IPS-NIHi7 (cell line): ENCODE data around the gene C17orf58.
"Not testable (repeated sequence)": the region's sequence is repeated elsewhere in the genome, so short reads cannot be mapped to it uniquely, and the experiment has no call there.

Source experiments
- DNase-seq: peaks from one replicate; pipeline ENCODE4 v3.0.0; 2012; ENCODE audit warnings: mixed read lengths; ENCODE audit errors: extremely low spot score

C17orf58 gene

GRCh38 chr17:68004201-68004600 is 7.9 kb upstream of the C17orf58 start:
- DNase-seq = no peak

- no peak for DNase-seq
Measured at GRCh38 chr17:67999291-67999911, 3.1 kb upstream of the C17orf58 start.

- no peak for DNase-seq
Measured at GRCh38 chr17:67998466-67998865, 2.2 kb upstream of the C17orf58 start.

DNA sequence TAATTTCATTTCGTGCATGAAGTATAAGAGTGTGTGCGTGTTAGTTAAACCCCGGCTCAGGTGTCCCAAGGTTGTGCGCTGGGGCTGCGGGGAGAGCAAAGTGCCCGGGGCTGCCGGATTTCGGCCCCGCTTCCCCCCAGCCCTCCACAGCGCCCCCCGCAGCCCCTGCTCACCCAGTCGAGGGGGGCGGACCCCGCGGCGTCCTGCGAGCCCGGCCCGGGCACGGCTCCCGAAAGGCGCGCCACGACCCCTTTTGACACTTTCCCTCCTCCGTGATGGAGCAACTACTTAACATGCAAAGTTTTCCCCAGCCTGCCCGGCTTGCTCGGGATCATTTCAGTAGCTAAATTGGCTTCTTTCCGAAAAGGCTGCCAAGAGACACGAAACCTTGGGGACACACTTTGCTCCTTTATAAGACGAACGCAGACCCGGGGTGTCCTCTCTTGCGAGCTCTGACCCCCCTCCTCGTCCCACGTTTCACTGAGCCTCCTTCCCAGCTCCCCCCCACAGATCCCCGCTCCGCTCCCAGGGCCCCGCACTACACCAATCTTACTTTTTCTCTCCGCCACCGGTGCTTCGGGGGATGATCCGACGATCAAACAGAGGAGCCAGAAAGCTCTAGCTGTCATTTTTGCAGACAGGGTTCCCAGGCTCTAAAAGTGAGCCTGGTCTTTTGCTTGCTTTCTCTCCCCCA is 552 bp downstream of the C17orf58 start:
- no peak for DNase-seq

GRCh38 chr17:67994817-67995569 is 1.3 kb downstream of the C17orf58 start:
- DNase-seq = no peak

DNA sequence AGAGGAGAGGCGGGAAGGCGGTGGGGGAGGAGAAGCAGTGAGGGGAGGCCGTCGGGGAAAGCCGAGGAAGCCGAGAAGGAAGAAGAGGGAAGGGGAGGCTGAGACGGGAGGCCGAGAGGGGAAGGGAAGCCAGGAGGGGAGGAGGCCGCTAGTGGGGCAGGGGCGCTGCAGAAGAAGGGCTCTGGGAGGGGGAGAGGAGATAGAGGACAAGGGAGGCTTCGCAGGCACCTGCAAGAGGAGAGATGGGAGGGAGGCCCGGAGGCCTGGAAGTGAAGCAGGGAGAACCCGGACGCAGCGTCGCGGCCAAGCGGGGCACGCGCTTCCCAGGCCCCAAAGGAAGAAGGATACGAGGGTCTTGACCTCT is 2.3 kb downstream of the C17orf58 start:
- no peak for DNase-seq

GRCh38 chr17:67993153-67993997 is 2.9 kb downstream of the C17orf58 start:
- DNase-seq = peak; percentile 81

DNA sequence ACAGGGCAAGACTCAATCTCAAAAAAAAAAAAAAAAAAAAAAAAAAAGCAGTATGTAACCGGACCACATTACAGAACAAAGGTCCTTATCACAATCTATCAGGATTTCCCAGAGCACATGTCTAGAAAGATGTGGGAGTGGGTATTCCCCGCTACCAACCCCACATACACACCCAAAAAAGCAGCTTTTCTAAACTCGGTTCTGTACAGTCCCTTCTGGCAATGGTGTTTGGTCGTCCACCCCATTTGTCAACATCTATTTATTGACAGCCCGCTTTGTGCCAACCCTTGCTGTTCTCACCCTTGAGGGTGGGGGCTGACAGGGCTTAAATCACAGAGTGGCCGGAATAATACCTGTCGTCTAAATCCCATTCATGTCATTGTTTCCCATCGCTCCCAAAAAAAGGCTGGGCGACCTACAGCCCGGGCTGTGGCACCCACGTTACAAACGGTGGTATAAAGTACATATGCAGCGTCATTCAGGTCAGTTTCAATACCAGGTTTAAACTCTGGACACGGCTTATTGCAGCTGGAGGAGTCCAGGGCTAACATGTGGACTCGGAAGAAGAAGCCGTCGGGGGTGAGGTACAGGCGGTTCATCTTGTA is 3.6 kb downstream of the C17orf58 start:
- no peak for DNase-seq

- DNase-seq = no peak
Measured at GRCh38 chr17:67990909-67991308, 5.4 kb downstream of the C17orf58 start.

GRCh38 chr17:67983383-67983688 is 12.9 kb downstream of the C17orf58 start:
- no peak for DNase-seq

GRCh38 chr17:67982686-67983382 is 13.4 kb downstream of the C17orf58 start:
- no peak for DNase-seq

DNA sequence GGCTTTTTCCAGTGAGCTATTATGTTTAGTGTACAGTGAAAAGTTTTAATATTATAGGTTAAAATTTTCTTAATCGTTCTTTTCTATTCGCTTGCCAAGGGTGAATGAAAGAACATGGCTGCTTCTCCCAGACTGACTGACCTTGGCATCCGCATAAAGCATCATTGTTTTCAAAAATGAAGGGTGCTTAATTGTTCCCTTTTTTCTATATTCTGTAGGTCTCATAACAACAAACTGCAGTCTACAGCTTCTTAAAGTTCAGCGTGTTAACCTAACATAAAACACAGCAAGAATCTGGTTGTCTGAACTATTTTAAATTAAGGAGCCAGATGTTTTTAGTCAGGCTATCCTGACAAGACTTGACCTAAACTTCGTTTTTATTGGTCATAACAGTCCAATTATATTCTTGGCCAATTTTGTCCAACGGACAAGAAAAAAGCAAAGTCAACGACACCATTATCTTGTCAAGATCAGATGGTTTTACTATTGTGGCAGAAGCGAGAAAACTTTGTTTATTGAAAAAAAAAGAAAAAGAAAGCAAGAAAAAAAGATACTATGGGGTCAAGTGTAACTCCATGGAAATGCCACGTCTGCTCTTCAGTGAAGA is 14.1 kb downstream of the C17orf58 start:
- no peak for DNase-seq

DNA sequence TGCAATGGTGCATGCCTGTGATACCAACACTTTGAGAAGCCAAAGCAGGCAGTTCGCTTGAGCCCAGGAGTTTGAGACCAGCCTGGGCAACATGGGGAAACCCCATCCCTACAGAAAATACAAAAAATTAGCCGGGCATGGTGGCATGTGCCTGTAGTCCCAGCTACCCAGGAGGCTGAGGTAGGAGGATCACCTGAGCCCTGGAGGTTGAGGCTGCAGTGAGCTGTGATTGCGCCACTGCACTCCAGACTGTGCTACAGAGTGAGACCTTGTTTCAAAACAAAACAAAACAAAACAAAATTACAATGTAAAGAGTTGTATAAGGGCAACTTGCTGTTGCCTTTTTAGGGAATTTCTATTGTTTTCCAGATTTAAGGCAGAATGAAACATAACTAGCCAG is 15.4 kb downstream of the C17orf58 start:
- not testable (repeated sequence) for DNase-seq

DNA sequence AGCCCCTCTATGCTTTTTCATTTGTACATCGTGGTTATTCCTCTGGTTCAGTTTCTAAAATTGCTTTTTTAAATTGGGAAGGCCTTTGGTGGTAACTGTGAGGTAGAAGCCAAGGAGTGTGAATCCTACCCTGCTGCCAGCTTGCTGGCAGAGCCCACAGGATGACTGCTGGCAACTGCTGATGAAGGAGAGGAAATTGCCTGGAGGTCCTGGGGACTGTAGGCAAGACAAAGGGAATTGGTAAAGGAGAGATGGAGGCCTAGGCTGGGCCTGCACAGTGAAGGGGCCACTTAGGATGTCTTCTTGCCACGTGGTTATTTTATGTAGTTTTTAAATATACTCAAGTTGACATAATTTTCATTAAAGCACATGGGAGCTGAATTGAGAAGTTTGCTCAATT is 15.8 kb downstream of the C17orf58 start:
- DNase-seq = no peak

- not testable (repeated sequence) for DNase-seq
Measured at GRCh38 chr17:67976306-67976705, 20.0 kb downstream of the C17orf58 start.

GRCh38 chr17:67974598-67975066 is 21.6 kb downstream of the C17orf58 start:
- peak; percentile 71 for DNase-seq

- DNase-seq = peak; percentile 64
Measured at GRCh38 chr17:67974185-67974584, 22.1 kb downstream of the C17orf58 start.

- DNase-seq = no peak
Measured at GRCh38 chr17:67970783-67971182, 25.5 kb downstream of the C17orf58 start.

- DNase-seq = not testable (repeated sequence)
Measured at GRCh38 chr17:67963145-67963572, 33.1 kb downstream of the C17orf58 start.

GRCh38 chr17:67962156-67962555 is 34.1 kb downstream of the C17orf58 start:
- not testable (repeated sequence) for DNase-seq
